ENCODE measurements around the gene MTX1.

DNA sequence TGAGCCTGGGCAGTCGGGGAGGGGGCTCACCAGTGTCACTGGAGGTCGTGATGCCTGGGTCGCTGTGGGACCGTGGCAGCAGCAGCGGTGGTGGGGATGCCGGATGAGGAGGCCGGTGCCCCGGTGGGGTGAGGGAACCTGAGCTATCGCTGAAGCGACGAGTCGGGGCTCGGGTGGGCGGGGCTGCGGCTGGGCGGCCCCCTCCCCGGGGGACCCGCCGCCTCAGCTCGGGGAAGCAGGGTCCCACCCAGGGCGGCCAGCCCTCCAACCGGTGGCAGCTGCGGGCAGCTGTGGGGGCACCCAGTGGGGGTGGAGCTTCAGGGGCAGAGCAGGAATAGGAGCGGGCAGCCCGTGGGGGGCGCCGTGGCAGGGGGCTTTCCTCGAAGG, 41.7 kb downstream of the MTX1 start:
- TF ChIP-seq, protein P1, sequence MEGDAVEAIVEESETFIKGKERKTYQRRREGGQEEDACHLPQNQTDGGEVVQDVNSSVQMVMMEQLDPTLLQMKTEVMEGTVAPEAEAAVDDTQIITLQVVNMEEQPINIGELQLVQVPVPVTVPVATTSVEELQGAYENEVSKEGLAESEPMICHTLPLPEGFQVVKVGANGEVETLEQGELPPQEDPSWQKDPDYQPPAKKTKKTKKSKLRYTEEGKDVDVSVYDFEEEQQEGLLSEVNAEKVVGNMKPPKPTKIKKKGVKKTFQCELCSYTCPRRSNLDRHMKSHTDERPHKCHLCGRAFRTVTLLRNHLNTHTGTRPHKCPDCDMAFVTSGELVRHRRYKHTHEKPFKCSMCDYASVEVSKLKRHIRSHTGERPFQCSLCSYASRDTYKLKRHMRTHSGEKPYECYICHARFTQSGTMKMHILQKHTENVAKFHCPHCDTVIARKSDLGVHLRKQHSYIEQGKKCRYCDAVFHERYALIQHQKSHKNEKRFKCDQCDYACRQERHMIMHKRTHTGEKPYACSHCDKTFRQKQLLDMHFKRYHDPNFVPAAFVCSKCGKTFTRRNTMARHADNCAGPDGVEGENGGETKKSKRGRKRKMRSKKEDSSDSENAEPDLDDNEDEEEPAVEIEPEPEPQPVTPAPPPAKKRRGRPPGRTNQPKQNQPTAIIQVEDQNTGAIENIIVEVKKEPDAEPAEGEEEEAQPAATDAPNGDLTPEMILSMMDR (IDR thresholded peaks at IDR 0.05) = no peak
- no peak for TF ChIP-seq POLR2A (IDR thresholded peaks at IDR 0.05)

Data from adrenal gland (tissue), 5 donors.